ENCODE data around the gene ELMO1. TPM values are rescaled to one million over a fixed set of nuclear protein-coding genes. Genes with fewer than 3 reads are reported as not detected.
A peak's percentile ranks its signal among the peaks of the same experiment; 100 is the strongest.

The ELMO1 gene
- polyA plus RNA-seq, 3 donors: 11.0 to 14.4 (median 13.3) TPM

- DNase-seq (ENCODE audit: low read depth in 3 of 3, low spot score in 2 of 3): peak in 2 of 3 donors; percentile 55 to 64
Observed at GRCh38 chr7:37198906-37199485, 249.7 kb downstream of the ELMO1 start.

- DNase-seq (ENCODE audit: low read depth in 3 of 3, low spot score in 2 of 3): peak in 1 of 3 donors; percentile 15
Observed at GRCh38 chr7:37198041-37198905, 250.4 kb downstream of the ELMO1 start.

GRCh38 chr7:37197108-37197507 lies 251.6 kb downstream of the ELMO1 start:
- no peak for DNase-seq (ENCODE audit: low read depth in 3 of 3, low spot score in 2 of 3)

- DNase-seq (ENCODE audit: low read depth in 3 of 3, low spot score in 2 of 3): no peak
Observed at GRCh38 chr7:37196676-37197075, 252.0 kb downstream of the ELMO1 start.

GRCh38 chr7:37195388-37195787 lies 253.3 kb downstream of the ELMO1 start:
- DNase-seq (ENCODE audit: low read depth in 3 of 3, low spot score in 2 of 3): no peak

GRCh38 chr7:37194943-37195342 lies 253.7 kb downstream of the ELMO1 start:
- no peak for DNase-seq (ENCODE audit: low read depth in 3 of 3, low spot score in 2 of 3)

- no peak for DNase-seq (ENCODE audit: low read depth in 3 of 3, low spot score in 2 of 3)
Observed at GRCh38 chr7:37193775-37194135, 254.9 kb downstream of the ELMO1 start.

- no peak for DNase-seq (ENCODE audit: low read depth in 3 of 3, low spot score in 2 of 3)
Observed at GRCh38 chr7:37193087-37193774, 255.4 kb downstream of the ELMO1 start.

- DNase-seq (ENCODE audit: low read depth in 3 of 3, low spot score in 2 of 3): no peak
Observed at GRCh38 chr7:37191797-37192196, 256.9 kb downstream of the ELMO1 start.

- no peak for DNase-seq (ENCODE audit: low read depth in 3 of 3, low spot score in 2 of 3)
Observed at GRCh38 chr7:37187179-37187578, 261.5 kb downstream of the ELMO1 start.

GRCh38 chr7:37186753-37187152 lies 261.9 kb downstream of the ELMO1 start:
- no peak for DNase-seq (ENCODE audit: low read depth in 3 of 3, low spot score in 2 of 3)

- no peak for DNase-seq (ENCODE audit: low read depth in 3 of 3, low spot score in 2 of 3)
Observed at GRCh38 chr7:37181550-37181932, 267.1 kb downstream of the ELMO1 start.

GRCh38 chr7:37180828-37181549 lies 267.7 kb downstream of the ELMO1 start:
- no peak for DNase-seq (ENCODE audit: low read depth in 3 of 3, low spot score in 2 of 3)

- DNase-seq (ENCODE audit: low read depth in 3 of 3, low spot score in 2 of 3): no peak
Observed at GRCh38 chr7:37176079-37176478, 272.6 kb downstream of the ELMO1 start.

- no peak for DNase-seq (ENCODE audit: low read depth in 3 of 3, low spot score in 2 of 3)
Observed at GRCh38 chr7:37174460-37174859, 274.2 kb downstream of the ELMO1 start.

GRCh38 chr7:37173670-37174069 lies 275.0 kb downstream of the ELMO1 start:
- DNase-seq (ENCODE audit: low read depth in 3 of 3, low spot score in 2 of 3): no peak

- DNase-seq (ENCODE audit: low read depth in 3 of 3, low spot score in 2 of 3): no peak
Observed at GRCh38 chr7:37162106-37162505, 286.6 kb downstream of the ELMO1 start.

- DNase-seq (ENCODE audit: low read depth in 3 of 3, low spot score in 2 of 3): no peak
Observed at GRCh38 chr7:37160656-37161055, 288.0 kb downstream of the ELMO1 start.

- no peak for DNase-seq (ENCODE audit: low read depth in 3 of 3, low spot score in 2 of 3)
Observed at GRCh38 chr7:37153376-37153775, 295.3 kb downstream of the ELMO1 start.

- DNase-seq (ENCODE audit: low read depth in 3 of 3, low spot score in 2 of 3): no peak
Observed at GRCh38 chr7:37151741-37152413, 296.8 kb downstream of the ELMO1 start.

- DNase-seq (ENCODE audit: low read depth in 3 of 3, low spot score in 2 of 3): no peak
Observed at GRCh38 chr7:37150856-37151255, 297.8 kb downstream of the ELMO1 start.

All from right renal cortex interstitium (tissue), 3 donors.